22Rv1 (cell line): ENCODE measurements around the gene NOL4L.

Source experiments
- H3K27ac ChIP-seq: fragments of 450-650 bp; 2 replicates; pipeline ENCODE4 v1.5.1; 2017
- CTCF ChIP-seq: fragments of 450-650 bp; IDR thresholded peaks from 2 replicates; pipeline ENCODE4 v1.5.1; 2017; ENCODE audit warnings: mild to moderate bottlenecking
- ZFX ChIP-seq: fragments of 450-650 bp; IDR thresholded peaks from 2 replicates; pipeline ENCODE4 v1.6.1; 2017; ENCODE audit warnings: antibody characterized with exemption, borderline replicate concordance

NOL4L gene

GRCh38 chr20:32556312-32557184 lies 28.6 kb downstream of the NOL4L start:
- H3K27ac ChIP-seq: no peak overlapping the region
- TF ChIP-seq CTCF (no peak), ZFX (no peak)

GRCh38 chr20:32555584-32555983 lies 29.5 kb downstream of the NOL4L start:
- TF ChIP-seq CTCF (no peak), ZFX (no peak)
- no peak overlapping the region for H3K27ac ChIP-seq

GRCh38 chr20:32554965-32555289 lies 30.2 kb downstream of the NOL4L start:
- TF ChIP-seq ZFX: no peak
- no peak for TF ChIP-seq CTCF
- no peak overlapping the region for H3K27ac ChIP-seq

- H3K27ac ChIP-seq: no peak overlapping the region
- no peak for TF ChIP-seq CTCF
- no peak for TF ChIP-seq ZFX
These were observed 31.5 kb downstream of the NOL4L start for GRCh38 chr20:32553618-32554017.

DNA sequence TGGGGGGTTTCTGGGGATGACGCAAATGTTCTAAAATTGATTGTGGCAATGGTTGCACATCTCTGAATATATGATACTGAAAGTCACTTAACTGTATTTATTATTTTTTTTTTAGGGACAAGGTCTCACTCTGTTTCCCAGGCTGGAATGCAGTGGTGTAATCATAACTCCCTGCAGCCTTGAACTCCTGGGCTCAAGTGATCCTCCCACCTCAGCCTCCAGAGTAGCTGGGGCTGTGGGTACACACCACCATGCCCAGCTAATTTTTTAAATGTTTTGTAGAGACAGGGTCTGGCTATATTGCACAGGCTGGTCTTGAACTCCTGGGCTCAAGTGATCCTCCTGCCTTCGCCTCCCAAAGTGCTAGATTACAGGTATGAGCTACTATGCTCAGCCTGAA lies 33.4 kb downstream of the NOL4L start:
- no peak overlapping the region for H3K27ac ChIP-seq
- TF ChIP-seq ZFX: no peak
- no peak for TF ChIP-seq CTCF

- TF ChIP-seq ZFX (no peak), CTCF (no peak)
- H3K27ac ChIP-seq: no peak overlapping the region
These were observed 35.3 kb downstream of the NOL4L start for GRCh38 chr20:32549842-32550241.

DNA sequence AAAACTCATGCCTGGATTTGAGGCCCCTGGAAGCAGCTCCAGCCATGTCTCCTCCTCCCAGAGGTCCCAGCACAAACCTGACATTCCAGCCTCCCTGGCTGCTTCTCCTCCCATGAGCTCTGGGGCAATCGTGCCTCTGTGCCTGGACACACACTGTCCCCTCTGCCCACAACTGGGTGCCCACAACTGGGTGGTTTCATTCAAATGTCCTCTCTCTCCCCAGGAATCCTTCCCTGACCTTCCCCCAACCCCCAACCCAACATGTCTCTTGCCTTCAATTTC lies 37.4 kb downstream of the NOL4L start:
- H3K27ac ChIP-seq: no peak overlapping the region
- TF ChIP-seq ZFX: no peak
- no peak for TF ChIP-seq CTCF
